HFFc6 (cell line): Measurements from ENCODE around the gene FREM3. TPM values are rescaled to one million over a fixed set of nuclear protein-coding genes. Genes with fewer than 3 reads are reported as not detected.

Experiments
- DNase-seq: peaks from one replicate; pipeline ENCODE4 v3.0.0-alpha.2; 2018
- H3K27ac Mint-ChIP-seq: 2 replicates; pipeline ENCODE4 v1.8.0; 2020; ENCODE audit warnings: mild to moderate bottlenecking, mixed read lengths
- H3K27me3 Mint-ChIP-seq: 2 replicates; pipeline ENCODE4 v1.8.0; 2021; ENCODE audit warnings: mild to moderate bottlenecking, moderate library complexity, mixed read lengths; ENCODE audit not compliant: insufficient read depth
- H3K36me3 Mint-ChIP-seq: 2 replicates; pipeline ENCODE4 v1.8.0; 2021; ENCODE audit warnings: low read depth, mixed read lengths
- H3K4me1 Mint-ChIP-seq: 2 replicates; pipeline ENCODE4 v1.8.0; 2020; ENCODE audit warnings: low read depth, mixed read lengths
- H3K4me3 Mint-ChIP-seq: 2 replicates; pipeline ENCODE4 v1.8.0; 2020; ENCODE audit warnings: mild to moderate bottlenecking, moderate library complexity, mixed read lengths
- H3K9me3 Mint-ChIP-seq: 2 replicates; pipeline ENCODE4 v1.8.0; 2020; ENCODE audit warnings: mild to moderate bottlenecking, mixed read lengths
- CTCF ChIP-seq: fragments of 200-600 bp; sonication (generic); IDR thresholded peaks from 2 replicates; pipeline ENCODE4 v1.5.0; 2021; ENCODE audit warnings: antibody characterized with exemption, mild to moderate bottlenecking
- total RNA-seq, 6 experiments: library from RNA; stranded (reverse); fragmentation: NEBNext Ultra II Directional; extraction: Animal tissue kit (Norgen Biotek cat#: 25700); gene quantifications; 2 replicates in 1 of 6; 3 replicates in 5 of 6; pipeline ENCODE4 v1.2.3, GENCODE V29; 2021

Gene FREM3
- total RNA-seq, 6 experiments from 2014 or later: not detected

- Mint-ChIP-seq H3K27me3 (no peaks in the 10 kb centered on the region), H3K9me3 (no peaks in the 10 kb centered on the region; the same call in 1 of the 2 replicates)
These were observed 81.7 kb downstream of the FREM3 start for GRCh38 chr4:143618811-143619210.

GRCh38 chr4:143617994-143618679 lies 82.3 kb downstream of the FREM3 start:
- Mint-ChIP-seq H3K4me1 (no peaks in the 10 kb centered on the region), H3K27ac (no peak overlapping the region), H3K4me3 (no peak overlapping the region), H3K36me3 (no peaks in the 10 kb centered on the region), H3K27me3 (no peaks in the 10 kb centered on the region), H3K9me3 (no peaks in the 10 kb centered on the region; the same call in 1 of the 2 replicates)
- no peak for DNase-seq
- no peak for TF ChIP-seq CTCF

More at GRCh38 chr4:143618811-143619210, 81.7 kb downstream of the FREM3 start:
- Mint-ChIP-seq H3K36me3 (no peaks in the 10 kb centered on the region), H3K4me1 (no peaks in the 10 kb centered on the region), H3K27ac (no peak overlapping the region), H3K4me3 (no peak overlapping the region)
- no peak for DNase-seq
- no peak for TF ChIP-seq CTCF

- H3K27me3 Mint-ChIP-seq: no peaks in the 10 kb centered on the region
- TF ChIP-seq CTCF: no peak
- no peak overlapping the region for H3K27ac Mint-ChIP-seq
- no peaks in the 10 kb centered on the region for H3K36me3 Mint-ChIP-seq
- H3K4me3 Mint-ChIP-seq: no peak overlapping the region
- no peaks in the 10 kb centered on the region; the same call in 1 of the 2 replicates for H3K9me3 Mint-ChIP-seq
- no peaks in the 10 kb centered on the region for H3K4me1 Mint-ChIP-seq
- peak; percentile 18 for DNase-seq
These were observed 83.7 kb downstream of the FREM3 start for GRCh38 chr4:143616771-143617170.

GRCh38 chr4:143609492-143609891 lies 91.0 kb downstream of the FREM3 start:
- H3K4me3 Mint-ChIP-seq: no peak overlapping the region

GRCh38 chr4:143606480-143606879 lies 94.0 kb downstream of the FREM3 start:
- DNase-seq: no peak
- Mint-ChIP-seq H3K9me3 (no peaks in the 10 kb centered on the region), H3K27ac (no peak overlapping the region), H3K4me1 (no peaks in the 10 kb centered on the region), H3K27me3 (no peaks in the 10 kb centered on the region; the same call in none of the 2 replicates), H3K36me3 (no peaks in the 10 kb centered on the region), H3K4me3 (no peak overlapping the region)
- TF ChIP-seq CTCF: no peak

More at GRCh38 chr4:143609492-143609891, 91.0 kb downstream of the FREM3 start:
- Mint-ChIP-seq H3K9me3 (no peaks in the 10 kb centered on the region), H3K36me3 (no peaks in the 10 kb centered on the region), H3K27me3 (no peaks in the 10 kb centered on the region; the same call in none of the 2 replicates), H3K4me1 (no peaks in the 10 kb centered on the region), H3K27ac (no peak overlapping the region)
- no peak for DNase-seq
- TF ChIP-seq CTCF: no peak
